Liver (tissue), 9 donors: ENCODE results near the gene MAP6. TPM values are rescaled to one million over a fixed set of nuclear protein-coding genes. Genes with fewer than 3 reads are reported as not detected.

Experiments
- DNase-seq: peaks from one replicate; pipeline ENCODE4 v3.0.0-alpha.2; 2017; ENCODE audit warnings: low spot score
- H3K27ac ChIP-seq, 2 donors: one replicate each; pipeline ENCODE4 v1.7.0; 2013; ENCODE audit warnings: inconsistent platforms in 2 of 2, low read length in 2 of 2, control low read depth in 1 of 2, low read depth in 1 of 2, mild to moderate bottlenecking in 1 of 2
- H3K27me3 ChIP-seq, 4 donors: one replicate each; pipeline versions ENCODE4 v1.6.1 to v1.7.0; 2013; ENCODE audit warnings: low read length in 3 of 4, inconsistent platforms in 1 of 4, mild to moderate bottlenecking in 1 of 4, moderate library complexity in 1 of 4; ENCODE audit not compliant: control insufficient read depth in 4 of 4, insufficient read depth in 4 of 4
- H3K36me3 ChIP-seq, 4 donors: one replicate each; pipeline versions ENCODE4 v1.6.1 to v1.7.0; 2013; ENCODE audit warnings: low read length in 3 of 4, mild to moderate bottlenecking in 3 of 4, low read depth in 1 of 4, moderate library complexity in 1 of 4; ENCODE audit not compliant: control insufficient read depth in 4 of 4, insufficient read depth in 3 of 4
- H3K4me1 ChIP-seq, 4 donors: one replicate each; pipeline versions ENCODE4 v1.6.1 to v1.7.0; 2013; ENCODE audit warnings: low read length in 3 of 4, mild to moderate bottlenecking in 3 of 4, moderate library complexity in 1 of 4; ENCODE audit not compliant: control insufficient read depth in 4 of 4, insufficient read depth in 4 of 4
- H3K4me3 ChIP-seq, 3 donors: one replicate each; pipeline versions ENCODE4 v1.6.1 to v1.7.0; 2013; ENCODE audit warnings: low read length in 3 of 3, control low read depth in 1 of 3, low read depth in 1 of 3, mild to moderate bottlenecking in 1 of 3
- H3K9ac ChIP-seq, 2 donors: one replicate each; pipeline ENCODE4 v1.7.0; 2013; ENCODE audit warnings: low read length in 2 of 2, mild to moderate bottlenecking in 2 of 2, moderate library complexity in 2 of 2, control low read depth in 1 of 2, low read depth in 1 of 2
- H3K9me3 ChIP-seq, 4 donors: one replicate each; pipeline versions ENCODE4 v1.6.1 to v1.7.0; 2013; ENCODE audit warnings: low read length in 3 of 4; ENCODE audit not compliant: control insufficient read depth in 4 of 4
- EGR1 ChIP-seq, 2 donors: IDR thresholded peaks; 2 replicates each; pipeline ENCODE4 v1.6.1; 2016 to 2018; ENCODE audit warnings: antibody characterized with exemption in 2 of 2, low read depth in 2 of 2
- FOXA1 ChIP-seq: IDR thresholded peaks from 2 replicates; pipeline ENCODE4 v1.6.1; 2016; ENCODE audit warnings: antibody characterized with exemption
- FOXA2 ChIP-seq: IDR thresholded peaks from 2 replicates; pipeline ENCODE4 v1.6.1; 2016; ENCODE audit warnings: antibody characterized with exemption
- GABPA ChIP-seq, 2 donors: IDR thresholded peaks in 1 of 2; conservative IDR thresholded peaks in 1 of 2; 2 replicates each; pipeline ENCODE4 v1.6.1; 2016; ENCODE audit warnings: antibody characterized with exemption in 2 of 2, mild to moderate bottlenecking in 1 of 2, moderate library complexity in 1 of 2
- HNF4A ChIP-seq, 2 donors: conservative IDR thresholded peaks; 2 replicates each; pipeline ENCODE4 v1.6.1; 2016; ENCODE audit warnings: antibody characterized with exemption in 2 of 2, mild to moderate bottlenecking in 2 of 2
- HNF4G ChIP-seq: IDR thresholded peaks from 2 replicates; pipeline ENCODE4 v1.6.1; 2016; ENCODE audit warnings: antibody characterized with exemption
- JUND ChIP-seq, 2 donors: IDR thresholded peaks; 2 replicates each; pipeline ENCODE4 v1.6.1; 2016; ENCODE audit warnings: antibody characterized with exemption in 2 of 2
- NR2F2 ChIP-seq: IDR thresholded peaks from 2 replicates; pipeline ENCODE4 v1.6.1; 2016; ENCODE audit warnings: antibody characterized with exemption
- RAD21 ChIP-seq, 2 donors: IDR thresholded peaks; 2 replicates each; pipeline ENCODE4 v1.6.1; 2016; ENCODE audit warnings: antibody characterized with exemption in 2 of 2, mild to moderate bottlenecking in 2 of 2
- RXRA ChIP-seq, 2 donors: IDR thresholded peaks; 2 replicates each; pipeline ENCODE4 v1.6.1; 2017 to 2018; ENCODE audit warnings: antibody characterized with exemption in 2 of 2, mild to moderate bottlenecking in 1 of 2
- SP1 ChIP-seq: IDR thresholded peaks from 2 replicates; pipeline ENCODE4 v1.6.1; 2018; ENCODE audit warnings: antibody characterized with exemption, mild to moderate bottlenecking
- TAF1 ChIP-seq: conservative IDR thresholded peaks from 2 replicates; pipeline ENCODE4 v1.6.1; 2016; ENCODE audit warnings: antibody characterized with exemption, mild to moderate bottlenecking
- YY1 ChIP-seq: IDR thresholded peaks from 2 replicates; pipeline ENCODE4 v1.6.1; 2016; ENCODE audit warnings: antibody characterized with exemption, mild to moderate bottlenecking
- WGBS: extraction: QIAGEN DNeasy Blood & Tissue Kit; methylation state at CpG from one replicate; pipeline ENCODE4 v1.1.7; 2013; 5-methylcytosine and 5-hydroxymethylcytosine counted together
- polyA plus RNA-seq, 2 donors: library from polyadenylated mRNA; stranded (reverse) in 1 of 2; unstranded in 1 of 2; fragments of 200-250 nt in 1 of 2; fragments of >200 nt in 1 of 2; fragmentation: Nextera tagmentation in 1 of 2; extraction: Ambion mirVana in 1 of 2; gene quantifications; one replicate each; pipeline versions ENCODE4 v1.2.1 to v1.2.3, GENCODE V29; 2013 to 2015
- total RNA-seq, 2 donors: library from RNA; depleted of rRNA; stranded (reverse); fragments of >200 nt; gene quantifications; one replicate each; pipeline ENCODE4 v1.2.3, GENCODE V29; 2014
- TF ChIP-seq, protein P1 (sequence below): fragments of 150-350 bp; IDR thresholded peaks from 2 replicates; pipeline ENCODE4 v1.5.1; 2017; ENCODE audit warnings: improper control_type of control experiment, low read depth, low read length; ENCODE audit not compliant: missing input control
- TF ChIP-seq, protein P2 (sequence below): IDR thresholded peaks from 2 replicates; pipeline ENCODE4 v1.6.1; 2016; ENCODE audit warnings: antibody characterized with exemption, mild to moderate bottlenecking
- TF ChIP-seq, protein P3 (sequence below): IDR thresholded peaks from 2 replicates; pipeline ENCODE4 v1.6.1; 2016; ENCODE audit warnings: antibody characterized with exemption
- TF ChIP-seq, protein P4 (sequence below): IDR thresholded peaks from 2 replicates; pipeline ENCODE4 v1.6.1; 2016; ENCODE audit warnings: antibody characterized with exemption
- donor health status: healthy.
- donor health status: healthy.
- donor health status: healthy.
- donor health status: healthy.
- donor health status: healthy.

Gene MAP6
- total and polyA plus RNA-seq, 4 donors = 0.22 to 0.36 (median 0.24) TPM

DNA sequence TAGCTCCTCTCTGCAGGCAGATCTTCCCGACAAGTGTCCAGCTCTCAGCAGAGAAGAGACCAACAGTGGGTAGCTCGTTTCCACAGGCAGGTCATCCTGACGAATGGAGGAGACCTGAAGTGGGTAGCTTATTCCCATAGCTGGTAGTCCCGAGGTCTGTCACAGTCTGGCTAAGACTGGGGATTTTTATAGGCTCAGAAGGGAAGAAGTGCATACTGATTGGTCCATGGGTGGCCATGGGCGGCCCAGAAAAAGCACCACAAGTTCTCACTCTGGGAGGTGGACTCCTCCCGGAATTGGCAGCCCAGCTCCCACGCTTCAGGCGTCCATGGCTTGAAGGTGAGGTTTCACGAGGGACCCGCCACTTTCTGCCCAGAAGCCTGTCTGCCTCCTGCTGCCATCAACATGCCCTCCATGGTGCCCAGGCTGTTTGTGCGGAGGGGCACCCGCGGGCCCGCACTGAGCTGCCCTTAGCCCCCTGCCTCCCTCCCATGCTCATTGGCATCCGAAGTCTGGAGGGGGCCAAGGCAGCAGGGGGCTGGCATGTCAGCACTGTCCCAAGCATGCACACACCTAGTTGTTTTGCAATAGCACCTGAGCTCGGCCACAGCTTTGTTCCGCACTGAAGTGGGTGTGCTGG lies 9.9 kb upstream of the MAP6 start:
- Histone ChIP-seq H3K4me1 (no peaks in the 10 kb centered on the region), H3K36me3 (no peaks in the 10 kb centered on the region), H3K9ac (no peak overlapping the region), H3K27ac (no peak overlapping the region), H3K27me3 (no peaks in the 10 kb centered on the region), H3K4me3 (no peak overlapping the region), H3K9me3 (no peaks in the 10 kb centered on the region)
- 75% methylated on average over 17 of the region's 17 CpGs for WGBS
- TF ChIP-seq, protein P1, sequence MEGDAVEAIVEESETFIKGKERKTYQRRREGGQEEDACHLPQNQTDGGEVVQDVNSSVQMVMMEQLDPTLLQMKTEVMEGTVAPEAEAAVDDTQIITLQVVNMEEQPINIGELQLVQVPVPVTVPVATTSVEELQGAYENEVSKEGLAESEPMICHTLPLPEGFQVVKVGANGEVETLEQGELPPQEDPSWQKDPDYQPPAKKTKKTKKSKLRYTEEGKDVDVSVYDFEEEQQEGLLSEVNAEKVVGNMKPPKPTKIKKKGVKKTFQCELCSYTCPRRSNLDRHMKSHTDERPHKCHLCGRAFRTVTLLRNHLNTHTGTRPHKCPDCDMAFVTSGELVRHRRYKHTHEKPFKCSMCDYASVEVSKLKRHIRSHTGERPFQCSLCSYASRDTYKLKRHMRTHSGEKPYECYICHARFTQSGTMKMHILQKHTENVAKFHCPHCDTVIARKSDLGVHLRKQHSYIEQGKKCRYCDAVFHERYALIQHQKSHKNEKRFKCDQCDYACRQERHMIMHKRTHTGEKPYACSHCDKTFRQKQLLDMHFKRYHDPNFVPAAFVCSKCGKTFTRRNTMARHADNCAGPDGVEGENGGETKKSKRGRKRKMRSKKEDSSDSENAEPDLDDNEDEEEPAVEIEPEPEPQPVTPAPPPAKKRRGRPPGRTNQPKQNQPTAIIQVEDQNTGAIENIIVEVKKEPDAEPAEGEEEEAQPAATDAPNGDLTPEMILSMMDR = no peak
- no peak for TF ChIP-seq NR2F2
- TF ChIP-seq, protein P2, sequence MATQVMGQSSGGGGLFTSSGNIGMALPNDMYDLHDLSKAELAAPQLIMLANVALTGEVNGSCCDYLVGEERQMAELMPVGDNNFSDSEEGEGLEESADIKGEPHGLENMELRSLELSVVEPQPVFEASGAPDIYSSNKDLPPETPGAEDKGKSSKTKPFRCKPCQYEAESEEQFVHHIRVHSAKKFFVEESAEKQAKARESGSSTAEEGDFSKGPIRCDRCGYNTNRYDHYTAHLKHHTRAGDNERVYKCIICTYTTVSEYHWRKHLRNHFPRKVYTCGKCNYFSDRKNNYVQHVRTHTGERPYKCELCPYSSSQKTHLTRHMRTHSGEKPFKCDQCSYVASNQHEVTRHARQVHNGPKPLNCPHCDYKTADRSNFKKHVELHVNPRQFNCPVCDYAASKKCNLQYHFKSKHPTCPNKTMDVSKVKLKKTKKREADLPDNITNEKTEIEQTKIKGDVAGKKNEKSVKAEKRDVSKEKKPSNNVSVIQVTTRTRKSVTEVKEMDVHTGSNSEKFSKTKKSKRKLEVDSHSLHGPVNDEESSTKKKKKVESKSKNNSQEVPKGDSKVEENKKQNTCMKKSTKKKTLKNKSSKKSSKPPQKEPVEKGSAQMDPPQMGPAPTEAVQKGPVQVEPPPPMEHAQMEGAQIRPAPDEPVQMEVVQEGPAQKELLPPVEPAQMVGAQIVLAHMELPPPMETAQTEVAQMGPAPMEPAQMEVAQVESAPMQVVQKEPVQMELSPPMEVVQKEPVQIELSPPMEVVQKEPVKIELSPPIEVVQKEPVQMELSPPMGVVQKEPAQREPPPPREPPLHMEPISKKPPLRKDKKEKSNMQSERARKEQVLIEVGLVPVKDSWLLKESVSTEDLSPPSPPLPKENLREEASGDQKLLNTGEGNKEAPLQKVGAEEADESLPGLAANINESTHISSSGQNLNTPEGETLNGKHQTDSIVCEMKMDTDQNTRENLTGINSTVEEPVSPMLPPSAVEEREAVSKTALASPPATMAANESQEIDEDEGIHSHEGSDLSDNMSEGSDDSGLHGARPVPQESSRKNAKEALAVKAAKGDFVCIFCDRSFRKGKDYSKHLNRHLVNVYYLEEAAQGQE = no peak
- DNase-seq = no peak

DNA sequence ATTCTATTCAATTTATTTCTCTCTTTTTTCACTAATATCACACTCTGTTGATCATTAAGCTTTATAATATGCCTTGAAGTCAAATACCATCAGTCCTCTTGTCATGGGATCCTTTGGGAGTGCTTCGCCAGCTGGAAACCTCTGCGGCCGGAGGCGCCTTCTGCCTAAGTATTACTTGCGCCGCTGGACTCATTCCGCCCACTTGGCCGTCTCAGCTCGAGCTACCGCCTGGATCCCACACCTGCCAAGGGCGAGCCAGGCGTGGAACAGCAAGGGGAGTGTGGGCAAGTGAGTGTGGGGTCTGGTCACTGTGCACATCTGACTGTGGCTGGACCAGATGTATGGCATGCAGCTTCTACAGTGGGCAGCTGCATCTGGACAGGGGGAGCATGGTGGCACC lies 9.1 kb upstream of the MAP6 start:
- WGBS = 88% methylated on average over 12 of the region's 12 CpGs
- H3K36me3 ChIP-seq = no peaks in the 10 kb centered on the region
- no peak overlapping the region for H3K27ac ChIP-seq
- no peaks in the 10 kb centered on the region for H3K9me3 ChIP-seq
- DNase-seq = no peak
- H3K4me1 ChIP-seq = no peaks in the 10 kb centered on the region
- TF ChIP-seq EGR1 (IDR thresholded peaks at IDR 0.05; ENCODE audit: low read depth in 2 of 2) = no peak
- no peak for TF ChIP-seq NR2F2
- TF ChIP-seq RAD21 (IDR thresholded peaks at IDR 0.05) = no peak
- TF ChIP-seq HNF4A (conservative IDR thresholded peaks at IDR 0.05) = no peak
- no peak for TF ChIP-seq HNF4G
- no peak overlapping the region for H3K4me3 ChIP-seq
- no peak overlapping the region for H3K9ac ChIP-seq
- H3K27me3 ChIP-seq = no peaks in the 10 kb centered on the region

DNA sequence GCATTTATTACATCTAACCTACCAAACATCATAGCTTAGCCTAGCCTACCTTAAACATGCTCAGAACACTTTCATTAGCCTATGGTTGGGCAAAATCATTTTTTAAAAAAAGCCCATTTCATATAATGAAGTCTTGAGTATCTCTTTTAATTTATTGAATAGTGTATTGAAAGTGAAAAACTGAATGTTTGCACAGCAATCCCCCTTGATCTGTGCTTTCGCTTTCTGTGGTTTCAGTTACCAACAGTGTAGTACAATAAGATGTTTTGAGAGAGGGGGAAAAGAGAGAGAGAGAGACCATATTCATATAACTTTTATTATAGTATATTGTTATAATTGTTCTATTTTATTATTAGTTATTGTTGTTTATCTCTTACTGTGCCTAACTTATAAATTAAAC lies 8.4 kb upstream of the MAP6 start:
- Histone ChIP-seq H3K9me3 (no peaks in the 10 kb centered on the region), H3K9ac (no peak overlapping the region), H3K36me3 (no peaks in the 10 kb centered on the region), H3K27ac (no peak overlapping the region), H3K4me3 (no peak overlapping the region), H3K27me3 (no peaks in the 10 kb centered on the region), H3K4me1 (no peaks in the 10 kb centered on the region)
- no peak for DNase-seq
- WGBS = 91% methylated on average over 1 of the region's 1 CpG
- TF ChIP-seq SP1 = no peak
- TF ChIP-seq JUND (IDR thresholded peaks at IDR 0.05) = no peak
- no peak for TF ChIP-seq EGR1 (IDR thresholded peaks at IDR 0.05; ENCODE audit: low read depth in 2 of 2)
- no peak for TF ChIP-seq YY1
- no peak for TF ChIP-seq RXRA (IDR thresholded peaks at IDR 0.05)
- no peak for TF ChIP-seq TAF1
- TF ChIP-seq, protein P3, sequence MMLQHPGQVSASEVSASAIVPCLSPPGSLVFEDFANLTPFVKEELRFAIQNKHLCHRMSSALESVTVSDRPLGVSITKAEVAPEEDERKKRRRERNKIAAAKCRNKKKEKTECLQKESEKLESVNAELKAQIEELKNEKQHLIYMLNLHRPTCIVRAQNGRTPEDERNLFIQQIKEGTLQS = no peak
- TF ChIP-seq, protein P2 = no peak
- no peak for TF ChIP-seq HNF4A (conservative IDR thresholded peaks at IDR 0.05)
- TF ChIP-seq, protein P4, sequence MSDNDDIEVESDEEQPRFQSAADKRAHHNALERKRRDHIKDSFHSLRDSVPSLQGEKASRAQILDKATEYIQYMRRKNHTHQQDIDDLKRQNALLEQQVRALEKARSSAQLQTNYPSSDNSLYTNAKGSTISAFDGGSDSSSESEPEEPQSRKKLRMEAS = no peak
- TF ChIP-seq FOXA1 = no peak
- no peak for TF ChIP-seq FOXA2
- no peak for TF ChIP-seq HNF4G
- no peak for TF ChIP-seq NR2F2
- no peak for TF ChIP-seq RAD21 (IDR thresholded peaks at IDR 0.05)
- TF ChIP-seq GABPA (IDR thresholded peaks at IDR 0.05 in 1 of 2, conservative IDR thresholded peaks at IDR 0.05 in 1 of 2) = no peak
